GM18951 (cell line): ENCODE results near the gene ABCC8.

Experiments used
- POLR2A ChIP-seq: IDR thresholded peaks from 4 replicates; pipeline ENCODE4 v1.6.1; 2011; ENCODE audit warnings: mild to moderate bottlenecking; ENCODE audit not compliant: insufficient read length, insufficient read depth; ENCODE audit errors: extremely low read depth
- in situ Hi-C: fragments of 300-500 bp; cut with MboI; formaldehyde crosslinking; loops from one replicate; pipeline ENCODE4 v1.12.0; 2022; ENCODE audit warnings: low sequenced_read_pairs, mixed read lengths, inconsistent platforms; ENCODE audit not compliant: unreplicated experiment

ABCC8 gene

DNA sequence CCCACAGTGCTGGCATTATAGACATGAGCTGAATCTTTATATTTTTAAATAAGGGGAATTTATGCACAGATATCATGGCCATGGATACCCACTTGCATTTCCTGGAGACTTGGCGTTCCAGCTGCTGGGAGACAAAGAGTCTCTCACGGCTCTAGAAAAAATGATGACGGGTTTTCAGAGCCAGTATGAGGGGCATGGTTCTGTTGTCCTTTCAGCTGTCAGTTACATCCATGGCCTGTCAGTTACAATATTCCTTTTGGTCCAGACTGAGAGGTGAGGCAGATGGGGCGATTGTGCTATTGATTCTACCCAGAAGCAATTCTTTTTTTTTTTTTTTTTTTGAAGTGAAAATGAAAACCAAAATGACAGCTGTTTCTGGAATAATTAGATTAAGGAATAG is 37.8 kb upstream of the ABCC8 start:
- in situ Hi-C loops: loop anchor here (10.0 to 25.0 kb wide), 2 partner anchors 120 to 277 kb away; no protein-coding TSS in a partner anchor
- no peak for TF ChIP-seq POLR2A

DNA sequence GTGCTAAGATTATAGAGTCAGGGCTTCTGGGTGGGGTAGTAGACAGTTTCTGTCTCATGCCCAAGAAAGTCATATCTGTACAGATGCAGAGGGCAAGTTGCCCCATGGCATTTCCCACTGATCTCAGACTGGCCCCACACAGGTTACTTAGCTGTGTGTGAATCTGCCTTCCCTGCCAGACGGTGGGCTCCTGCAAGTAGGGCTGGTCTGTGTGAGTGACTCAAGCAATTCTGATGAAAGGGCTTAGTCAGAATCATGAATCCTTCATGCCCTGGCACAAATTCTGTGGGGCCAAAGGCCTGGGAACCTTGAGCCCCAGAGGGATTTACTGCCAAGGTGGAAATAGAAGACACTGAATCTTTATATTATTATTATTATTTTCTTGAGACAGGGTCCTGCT is 37.2 kb upstream of the ABCC8 start:
- in situ Hi-C loops: loop anchor here (10.0 to 25.0 kb wide), 2 partner anchors 119 to 277 kb away; no protein-coding TSS in a partner anchor
- TF ChIP-seq POLR2A: no peak

DNA sequence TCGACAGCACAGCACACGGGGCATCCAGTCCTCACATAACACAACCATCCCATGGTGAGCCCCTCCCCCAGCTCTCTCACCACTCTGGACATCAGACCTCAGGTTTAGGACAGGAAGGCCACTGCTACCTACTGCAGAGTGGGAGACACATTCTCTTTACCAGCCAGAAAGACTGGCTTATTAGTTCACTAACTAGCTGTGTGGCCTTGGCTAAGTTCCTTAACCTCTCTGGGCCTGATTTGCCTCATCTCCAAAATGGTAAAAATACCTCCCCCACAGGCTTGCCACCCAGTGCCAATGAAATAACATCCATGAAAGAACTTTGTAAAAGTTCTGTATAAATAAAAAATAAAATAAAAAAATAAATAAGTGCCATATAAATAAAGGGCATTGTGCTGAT is 35.5 kb upstream of the ABCC8 start:
- in situ Hi-C loops: loop anchor here (10.0 to 25.0 kb wide), 2 partner anchors 117 to 275 kb away; no protein-coding TSS in a partner anchor

DNA sequence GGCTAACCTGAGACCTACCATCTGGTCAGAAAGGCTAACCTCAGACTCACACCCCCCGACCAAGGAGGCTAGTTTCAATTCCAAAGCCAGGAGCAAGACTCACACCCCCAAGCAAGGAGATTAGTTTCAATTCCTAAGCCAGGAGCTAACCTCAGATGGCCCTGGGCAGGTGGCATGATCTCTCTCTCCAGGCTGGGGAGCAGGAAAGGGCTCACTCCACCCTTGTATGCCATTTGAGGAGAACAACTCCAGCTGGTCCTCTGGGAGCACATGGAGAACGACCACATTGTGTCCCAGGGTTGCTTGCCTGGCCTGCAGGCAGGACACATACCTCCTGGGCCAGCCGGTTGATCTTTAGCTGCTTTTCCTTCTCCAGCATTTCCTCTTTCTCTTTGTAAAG is 34.9 kb upstream of the ABCC8 start:
- no peak for TF ChIP-seq POLR2A
- in situ Hi-C loops: loop anchor here (10.0 to 25.0 kb wide), 2 partner anchors 117 to 274 kb away; no protein-coding TSS in a partner anchor

More for the DNA sequence above, 35.5 kb upstream of the ABCC8 start:
- TF ChIP-seq POLR2A: no peak

DNA sequence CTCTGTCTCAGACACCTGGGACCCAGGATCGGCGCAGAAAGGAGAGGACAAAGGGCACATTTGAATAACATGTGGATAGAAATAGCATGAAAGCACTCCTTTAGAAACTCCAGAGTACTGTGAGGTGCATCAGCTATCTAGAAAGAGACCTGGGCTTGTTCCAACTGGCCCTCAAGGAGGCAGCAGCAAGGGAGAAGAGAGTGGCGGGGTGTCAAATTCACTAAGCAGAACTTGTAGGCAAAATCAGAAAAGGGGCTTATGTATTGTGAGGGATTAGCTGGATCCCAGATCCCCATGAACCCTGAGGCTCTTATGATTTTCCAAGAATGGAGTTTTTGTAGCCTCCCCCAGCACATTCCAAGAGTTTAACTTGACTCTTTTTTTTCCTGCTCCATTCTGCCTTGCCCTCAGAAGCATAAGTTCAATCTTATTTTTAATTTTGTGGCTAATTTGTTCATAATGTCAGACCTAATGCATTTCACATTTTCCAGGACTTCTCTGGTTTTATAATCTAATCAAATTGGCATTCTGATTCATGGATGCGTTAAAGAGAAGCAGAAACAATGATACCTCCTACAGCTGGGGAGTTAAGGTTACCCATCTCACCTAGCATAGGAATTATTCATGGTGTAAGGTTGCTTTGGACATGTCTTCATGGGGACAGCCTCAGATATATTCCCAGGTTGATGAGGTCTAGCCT is 34.0 kb upstream of the ABCC8 start:
- in situ Hi-C loops: loop anchor here (10.0 to 25.0 kb wide), 2 partner anchors 116 to 273 kb away; no protein-coding TSS in a partner anchor
- no peak for TF ChIP-seq POLR2A

DNA sequence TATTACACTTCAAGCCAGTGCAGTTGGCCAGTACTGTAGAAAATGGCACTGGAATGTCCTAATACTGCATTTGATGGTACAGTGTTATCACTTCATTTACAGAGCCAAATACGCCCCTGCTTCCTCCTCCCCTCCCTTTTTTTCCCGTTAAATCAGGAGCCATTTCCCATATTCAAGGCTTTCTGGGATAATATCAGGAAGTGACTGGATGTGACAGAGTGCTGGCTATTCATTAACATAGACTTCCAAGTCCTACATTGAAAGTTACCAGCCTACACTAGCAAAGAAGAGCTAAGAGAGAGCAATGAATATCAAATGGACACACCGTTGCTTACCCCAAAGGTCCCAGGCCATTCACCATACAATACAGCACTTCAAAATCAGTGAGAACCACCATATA is 32.1 kb upstream of the ABCC8 start:
- in situ Hi-C loops: loop anchor here (25.0 kb wide), 1 partner anchor 271 kb away; no protein-coding TSS in a partner anchor
- TF ChIP-seq POLR2A: no peak

DNA sequence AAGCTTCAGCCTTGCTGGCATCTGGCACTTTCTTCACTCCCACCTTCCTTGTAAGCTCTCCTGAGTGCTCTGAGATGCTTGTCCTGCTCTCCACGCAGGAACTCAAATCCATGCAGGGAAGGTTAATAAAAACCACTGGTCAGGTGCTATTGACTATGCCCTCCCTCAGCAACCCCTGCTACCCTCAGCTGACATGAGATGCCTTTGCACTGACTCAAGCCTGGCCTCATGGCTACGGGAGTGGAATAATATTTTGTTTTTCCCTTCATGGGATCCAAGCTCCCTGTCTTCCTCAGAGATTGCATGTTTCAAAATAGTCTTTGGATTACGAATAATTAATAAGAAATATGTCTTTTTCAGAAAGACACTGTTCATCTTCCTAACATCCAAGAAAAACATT is 31.7 kb upstream of the ABCC8 start:
- in situ Hi-C loops: loop anchor here (25.0 kb wide), 1 partner anchor 271 kb away; no protein-coding TSS in a partner anchor

DNA sequence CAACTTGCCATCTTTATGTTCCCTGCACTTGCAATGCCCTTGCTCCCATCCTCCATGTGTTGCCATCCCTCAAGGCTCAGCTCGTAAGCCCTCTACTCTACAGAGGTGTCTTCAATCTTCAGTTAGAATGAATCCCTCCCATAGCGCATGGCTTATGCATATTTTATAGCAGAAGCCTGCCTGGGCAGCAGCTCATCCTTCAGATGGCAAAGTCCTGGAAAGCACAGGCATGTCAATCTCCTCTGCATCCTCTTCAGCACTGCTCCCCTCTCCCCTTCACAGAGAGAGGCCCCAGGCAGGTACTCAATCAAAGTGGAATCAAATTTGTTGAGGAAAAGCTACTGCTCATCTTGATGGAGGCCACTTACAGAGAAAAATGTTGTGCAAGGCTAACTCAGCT is 31.1 kb upstream of the ABCC8 start:
- in situ Hi-C loops: loop anchor here (25.0 kb wide), 1 partner anchor 270 kb away; no protein-coding TSS in a partner anchor
- no peak for TF ChIP-seq POLR2A

More for the DNA sequence above, 31.7 kb upstream of the ABCC8 start:
- no peak for TF ChIP-seq POLR2A

DNA sequence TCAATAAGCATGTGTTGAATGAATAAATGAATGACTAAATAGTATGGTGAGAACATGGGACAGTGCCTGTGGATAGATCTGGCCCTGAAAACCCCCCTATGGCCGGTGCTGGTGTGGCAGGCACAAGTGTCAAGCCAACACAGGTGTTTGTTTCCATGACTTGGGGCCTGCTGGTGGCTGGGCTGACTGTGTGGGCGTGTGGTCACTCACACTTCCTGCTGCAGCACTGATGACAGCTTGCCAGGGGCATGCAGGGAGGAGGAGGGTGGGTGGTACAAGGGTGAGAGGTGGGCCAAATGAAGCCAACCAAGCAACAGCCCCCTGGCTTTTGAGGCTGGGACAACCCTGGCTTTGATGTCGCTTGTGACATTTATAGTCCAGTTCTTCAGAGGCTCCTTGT is 30.3 kb upstream of the ABCC8 start:
- in situ Hi-C loops: loop anchor here (25.0 kb wide), 1 partner anchor 270 kb away; no protein-coding TSS in a partner anchor
- no peak for TF ChIP-seq POLR2A

DNA sequence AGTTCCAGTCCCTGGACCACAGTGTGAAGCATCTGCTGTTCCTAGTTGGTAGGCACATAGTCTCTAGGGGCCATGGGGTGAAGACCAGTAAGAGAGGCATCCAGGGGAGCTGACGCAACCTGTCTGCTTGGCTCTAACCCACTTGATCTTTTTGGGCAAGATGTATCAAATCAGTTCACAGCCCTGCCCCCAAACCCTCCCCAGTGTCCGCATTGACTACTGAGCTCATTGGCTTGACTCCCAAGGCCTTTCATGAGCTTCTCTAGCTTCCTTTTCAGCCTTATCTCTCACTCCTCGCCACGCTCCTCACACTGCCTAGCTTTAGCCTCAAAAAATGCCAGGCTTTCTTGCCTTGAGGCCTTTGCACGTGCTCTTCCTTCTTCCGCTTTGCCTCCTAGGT is 29.7 kb upstream of the ABCC8 start:
- in situ Hi-C loops: loop anchor here (25.0 kb wide), 1 partner anchor 269 kb away; no protein-coding TSS in a partner anchor
- TF ChIP-seq POLR2A: no peak

DNA sequence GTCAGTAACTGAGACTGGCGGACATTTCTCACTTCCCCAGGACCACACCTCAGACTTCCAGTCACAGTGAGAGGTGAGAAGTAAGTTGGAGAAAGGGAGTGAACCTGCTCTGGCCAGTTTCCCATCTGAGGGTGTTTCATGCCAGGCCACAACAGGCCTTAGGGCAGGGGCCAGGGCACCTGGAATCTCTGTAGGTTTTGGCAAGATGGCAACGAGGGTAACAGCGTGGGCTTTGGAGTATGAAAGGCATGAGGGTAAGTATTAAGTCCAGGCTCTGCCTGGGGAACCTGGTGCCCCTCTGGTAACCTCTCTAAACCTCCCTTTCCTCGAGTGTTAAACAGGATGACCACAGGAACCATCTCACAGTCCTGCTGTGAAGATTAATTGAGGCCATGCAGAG is 28.5 kb upstream of the ABCC8 start:
- in situ Hi-C loops: loop anchor here (25.0 kb wide), 1 partner anchor 268 kb away; no protein-coding TSS in a partner anchor
- TF ChIP-seq POLR2A: no peak

DNA sequence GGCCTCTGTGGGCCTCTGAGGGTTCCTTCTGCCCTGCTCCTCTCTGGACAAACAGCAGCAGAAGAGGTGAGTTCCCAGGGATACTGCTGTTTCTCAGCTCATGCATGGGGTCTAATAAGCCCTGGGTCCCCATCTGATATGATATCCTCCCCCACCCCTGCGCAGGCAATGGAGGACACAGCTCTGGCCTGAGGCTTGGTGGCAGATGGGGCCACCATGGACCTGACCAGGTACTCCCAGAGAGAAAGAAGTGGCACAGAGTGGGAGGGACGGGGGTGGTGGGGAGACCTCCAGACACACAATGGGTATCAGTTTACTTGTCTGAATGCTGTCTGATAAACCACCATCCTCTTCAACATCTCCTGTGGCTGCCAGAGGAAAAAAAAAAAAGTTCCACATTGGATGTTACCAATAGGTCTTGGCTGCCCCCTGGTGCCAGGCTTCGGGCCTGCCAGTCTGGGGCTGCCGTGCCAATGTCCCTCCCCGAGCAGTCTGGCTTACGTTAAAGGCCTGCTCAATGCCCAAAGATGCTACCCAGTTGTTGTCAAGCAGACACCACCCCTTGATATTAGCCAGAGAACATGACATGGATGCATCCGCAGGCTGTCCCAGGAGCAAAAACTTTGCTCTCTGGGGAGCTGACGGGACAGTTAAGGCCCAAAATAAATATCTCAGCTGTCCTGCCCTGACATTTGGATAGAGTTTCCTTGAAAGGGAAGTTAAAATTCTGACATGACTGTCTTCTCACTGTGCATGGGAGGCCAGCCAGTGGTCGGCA is 27.9 kb upstream of the ABCC8 start:
- in situ Hi-C loops: loop anchor here (25.0 kb wide), 1 partner anchor 267 kb away; no protein-coding TSS in a partner anchor
- no peak for TF ChIP-seq POLR2A

DNA sequence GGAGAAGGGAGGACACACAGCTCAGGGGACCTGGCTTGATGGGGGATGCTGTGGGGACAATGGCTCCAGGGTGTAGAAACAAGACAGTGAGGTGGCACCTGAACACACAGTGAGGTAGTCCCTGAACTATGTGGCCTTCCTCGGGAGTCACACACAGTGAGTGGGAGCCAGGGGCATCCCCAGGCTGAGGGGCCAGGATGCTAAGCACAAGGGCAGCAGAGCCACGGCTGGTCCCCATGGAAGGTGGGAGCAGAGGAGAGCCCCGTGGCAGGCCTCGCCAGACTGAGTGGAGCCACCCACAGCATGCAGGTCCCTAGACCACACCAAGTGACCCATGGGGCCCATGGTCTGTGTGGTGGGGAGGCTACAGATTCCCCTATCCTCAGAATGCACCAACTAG is 26.0 kb upstream of the ABCC8 start:
- in situ Hi-C loops: loop anchor here (25.0 kb wide), 1 partner anchor 265 kb away; no protein-coding TSS in a partner anchor
- TF ChIP-seq POLR2A: no peak

DNA sequence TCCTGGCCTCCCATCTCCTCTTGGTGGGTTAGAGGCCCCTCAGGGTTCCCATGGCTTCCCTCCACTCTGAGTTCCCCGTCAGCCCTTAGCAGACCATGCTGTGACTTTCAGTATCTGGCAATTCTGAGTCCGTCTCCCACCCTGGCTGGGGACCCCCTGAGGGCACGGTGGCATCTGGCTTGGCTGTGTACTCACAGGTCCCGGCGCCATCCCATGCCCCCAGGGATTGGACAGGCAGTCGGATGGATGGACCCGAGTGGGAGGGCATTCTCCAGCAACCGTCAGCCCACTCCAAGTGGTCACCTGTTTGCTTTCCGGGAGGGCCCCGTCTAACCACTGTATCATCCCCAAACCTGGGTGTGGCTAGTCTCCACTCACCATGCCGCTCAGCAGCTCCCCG is 24.0 kb upstream of the ABCC8 start:
- in situ Hi-C loops: loop anchor here (25.0 kb wide), 1 partner anchor 263 kb away; no protein-coding TSS in a partner anchor
- no peak for TF ChIP-seq POLR2A
